T-helper 2 cell treated with Interferon-gamma antibody and Interleukin-4, amounts not matched to agents 5 μg/mL and 100 μg/mL, for 36 hours (primary cell): Measurements from ENCODE around the gene BRS3.
"Not testable (repeated sequence)": the region's sequence is repeated elsewhere in the genome, so short reads cannot be mapped to it uniquely, and the experiment has no call there.

Experiments used
- DNase-seq: peaks from one replicate; pipeline ENCODE4 v3.0.0; 2021; ENCODE audit warnings: low spot score
- H3K27ac Mint-ChIP-seq: one replicate; pipeline ENCODE4 v1.8.0; 2021; ENCODE audit warnings: mild to moderate bottlenecking, mixed read lengths
- H3K27me3 Mint-ChIP-seq: one replicate; pipeline ENCODE4 v1.8.0; 2021; ENCODE audit warnings: low read depth, mixed read lengths
- H3K36me3 Mint-ChIP-seq: one replicate; pipeline ENCODE4 v1.8.0; 2021; ENCODE audit warnings: low read depth, mixed read lengths
- H3K4me1 Mint-ChIP-seq: one replicate; pipeline ENCODE4 v1.8.0; 2021; ENCODE audit warnings: low read depth, mixed read lengths
- H3K4me3 Mint-ChIP-seq: one replicate; pipeline ENCODE4 v1.8.0; 2022; ENCODE audit warnings: mild to moderate bottlenecking, moderate library complexity, mixed read lengths
- H3K9me3 Mint-ChIP-seq: one replicate; pipeline ENCODE4 v1.8.0; 2021; ENCODE audit warnings: mixed read lengths

BRS3 gene

GRCh38 chrX:136487647-136488046 lies at the start of gene BRS3:
Gene BRS3 (plus strand): TSS chrX:136487947. CDS start chrX:136488115, 168 bp downstream.
- peaks cover 53% of the 10 kb centered on the region for H3K27me3 Mint-ChIP-seq
- H3K4me1 Mint-ChIP-seq, result no peaks in the 10 kb centered on the region
- no peak within 1 kb of the TSS for H3K27ac Mint-ChIP-seq
- H3K36me3 Mint-ChIP-seq, result no peaks in the 10 kb centered on the region
- DNase-seq, result no peak
- H3K4me3 Mint-ChIP-seq, result no peak within 1 kb of the TSS
- H3K9me3 Mint-ChIP-seq, result no peaks in the 10 kb centered on the region

- DNase-seq, result no peak
- Mint-ChIP-seq H3K4me3 (no peak overlapping the region), H3K27ac (no peak overlapping the region), H3K27me3 (peaks cover 2% of the 10 kb centered on the region), H3K4me1 (peaks cover 5% of the 10 kb centered on the region), H3K36me3 (no peaks in the 10 kb centered on the region), H3K9me3 (no peaks in the 10 kb centered on the region)
Measured at GRCh38 chrX:136438192-136438591, 49.6 kb upstream of the BRS3 start.

GRCh38 chrX:136445674-136446073 lies 42.1 kb upstream of the BRS3 start:
- not testable (repeated sequence) for H3K4me1 Mint-ChIP-seq, H3K27ac Mint-ChIP-seq, H3K9me3 Mint-ChIP-seq, H3K4me3 Mint-ChIP-seq, DNase-seq, H3K27me3 Mint-ChIP-seq, H3K36me3 Mint-ChIP-seq

- DNase-seq, result no peak
Measured at GRCh38 chrX:136446208-136446607, 41.5 kb upstream of the BRS3 start.

GRCh38 chrX:136447308-136447707 lies 40.4 kb upstream of the BRS3 start:
- Mint-ChIP-seq H3K9me3 (no peaks in the 10 kb centered on the region), H3K27me3 (no peaks in the 10 kb centered on the region), H3K27ac (no peak overlapping the region), H3K4me3 (no peak overlapping the region), H3K36me3 (no peaks in the 10 kb centered on the region), H3K4me1 (no peaks in the 10 kb centered on the region)
- DNase-seq, result no peak

More at GRCh38 chrX:136446208-136446607, 41.5 kb upstream of the BRS3 start:
- Mint-ChIP-seq H3K4me1 (no peaks in the 10 kb centered on the region), H3K36me3 (no peaks in the 10 kb centered on the region), H3K9me3 (no peaks in the 10 kb centered on the region), H3K27ac (no peak overlapping the region), H3K4me3 (no peak overlapping the region), H3K27me3 (no peaks in the 10 kb centered on the region)

- no peak overlapping the region for H3K27ac Mint-ChIP-seq
- H3K9me3 Mint-ChIP-seq, result no peaks in the 10 kb centered on the region
- H3K36me3 Mint-ChIP-seq, result no peaks in the 10 kb centered on the region
- H3K4me1 Mint-ChIP-seq, result no peaks in the 10 kb centered on the region
- H3K4me3 Mint-ChIP-seq, result no peak overlapping the region
- H3K27me3 Mint-ChIP-seq, result no peaks in the 10 kb centered on the region
- no peak for DNase-seq
Measured at GRCh38 chrX:136447968-136448367, 39.8 kb upstream of the BRS3 start.

GRCh38 chrX:136450050-136450830 lies 37.5 kb upstream of the BRS3 start:
- DNase-seq, result no peak
- Mint-ChIP-seq H3K27ac (no peak overlapping the region), H3K9me3 (no peaks in the 10 kb centered on the region), H3K4me3 (no peak overlapping the region), H3K27me3 (no peaks in the 10 kb centered on the region), H3K4me1 (no peaks in the 10 kb centered on the region), H3K36me3 (no peaks in the 10 kb centered on the region)

- H3K9me3 Mint-ChIP-seq, result no peaks in the 10 kb centered on the region
- no peaks in the 10 kb centered on the region for H3K27me3 Mint-ChIP-seq
- DNase-seq, result no peak
Measured at GRCh38 chrX:136452614-136453013, 35.1 kb upstream of the BRS3 start.

GRCh38 chrX:136453114-136453513 lies 34.6 kb upstream of the BRS3 start:
- Mint-ChIP-seq H3K9me3 (no peaks in the 10 kb centered on the region), H3K36me3 (no peaks in the 10 kb centered on the region), H3K4me3 (no peak overlapping the region), H3K4me1 (no peaks in the 10 kb centered on the region), H3K27me3 (no peaks in the 10 kb centered on the region), H3K27ac (no peak overlapping the region)
- no peak for DNase-seq

More at GRCh38 chrX:136452614-136453013, 35.1 kb upstream of the BRS3 start:
- Mint-ChIP-seq H3K27ac (no peak overlapping the region), H3K4me3 (no peak overlapping the region), H3K4me1 (no peaks in the 10 kb centered on the region), H3K36me3 (no peaks in the 10 kb centered on the region)

- no peaks in the 10 kb centered on the region for H3K9me3 Mint-ChIP-seq
- no peaks in the 10 kb centered on the region for H3K4me1 Mint-ChIP-seq
- no peak overlapping the region for H3K27ac Mint-ChIP-seq
- no peaks in the 10 kb centered on the region for H3K27me3 Mint-ChIP-seq
- H3K36me3 Mint-ChIP-seq, result no peaks in the 10 kb centered on the region
- no peak overlapping the region for H3K4me3 Mint-ChIP-seq
- DNase-seq, result no peak
Measured at GRCh38 chrX:136453771-136454170, 34.0 kb upstream of the BRS3 start.

- H3K27ac Mint-ChIP-seq, result no peak overlapping the region
- H3K4me3 Mint-ChIP-seq, result no peak overlapping the region
- H3K27me3 Mint-ChIP-seq, result peaks cover 2% of the 10 kb centered on the region
- no peaks in the 10 kb centered on the region for H3K36me3 Mint-ChIP-seq
- no peak for DNase-seq
- H3K9me3 Mint-ChIP-seq, result no peaks in the 10 kb centered on the region
- H3K4me1 Mint-ChIP-seq, result no peaks in the 10 kb centered on the region
Measured at GRCh38 chrX:136456133-136456532, 31.6 kb upstream of the BRS3 start.

GRCh38 chrX:136457303-136457917 lies 30.3 kb upstream of the BRS3 start:
- no peak for DNase-seq
- Mint-ChIP-seq H3K27ac (no peak overlapping the region), H3K9me3 (no peaks in the 10 kb centered on the region), H3K36me3 (no peaks in the 10 kb centered on the region), H3K4me1 (no peaks in the 10 kb centered on the region), H3K27me3 (peaks cover 4% of the 10 kb centered on the region), H3K4me3 (no peak overlapping the region)

- no peak overlapping the region for H3K4me3 Mint-ChIP-seq
- H3K4me1 Mint-ChIP-seq, result no peaks in the 10 kb centered on the region
- no peak overlapping the region for H3K27ac Mint-ChIP-seq
- no peaks in the 10 kb centered on the region for H3K9me3 Mint-ChIP-seq
- H3K36me3 Mint-ChIP-seq, result no peaks in the 10 kb centered on the region
- peaks cover 8% of the 10 kb centered on the region for H3K27me3 Mint-ChIP-seq
- DNase-seq, result no peak
Measured at GRCh38 chrX:136464589-136464988, 23.2 kb upstream of the BRS3 start.

- Mint-ChIP-seq H3K36me3 (no peaks in the 10 kb centered on the region), H3K4me3 (no peak overlapping the region), H3K27me3 (peaks cover 4% of the 10 kb centered on the region), H3K27ac (no peak overlapping the region), H3K4me1 (no peaks in the 10 kb centered on the region), H3K9me3 (no peaks in the 10 kb centered on the region)
- DNase-seq, result no peak
Measured at GRCh38 chrX:136467303-136467702, 20.4 kb upstream of the BRS3 start.
